Fibroblast of upper back skin (primary cell): ENCODE results near the gene CDK19.
"Not testable (repeated sequence)": the region's sequence is repeated elsewhere in the genome, so short reads cannot be mapped to it uniquely, and the experiment has no call there.

Source experiments
- DNase-seq: peaks from one replicate; pipeline ENCODE4 v3.0.0-alpha.2; 2013

Gene CDK19

DNA sequence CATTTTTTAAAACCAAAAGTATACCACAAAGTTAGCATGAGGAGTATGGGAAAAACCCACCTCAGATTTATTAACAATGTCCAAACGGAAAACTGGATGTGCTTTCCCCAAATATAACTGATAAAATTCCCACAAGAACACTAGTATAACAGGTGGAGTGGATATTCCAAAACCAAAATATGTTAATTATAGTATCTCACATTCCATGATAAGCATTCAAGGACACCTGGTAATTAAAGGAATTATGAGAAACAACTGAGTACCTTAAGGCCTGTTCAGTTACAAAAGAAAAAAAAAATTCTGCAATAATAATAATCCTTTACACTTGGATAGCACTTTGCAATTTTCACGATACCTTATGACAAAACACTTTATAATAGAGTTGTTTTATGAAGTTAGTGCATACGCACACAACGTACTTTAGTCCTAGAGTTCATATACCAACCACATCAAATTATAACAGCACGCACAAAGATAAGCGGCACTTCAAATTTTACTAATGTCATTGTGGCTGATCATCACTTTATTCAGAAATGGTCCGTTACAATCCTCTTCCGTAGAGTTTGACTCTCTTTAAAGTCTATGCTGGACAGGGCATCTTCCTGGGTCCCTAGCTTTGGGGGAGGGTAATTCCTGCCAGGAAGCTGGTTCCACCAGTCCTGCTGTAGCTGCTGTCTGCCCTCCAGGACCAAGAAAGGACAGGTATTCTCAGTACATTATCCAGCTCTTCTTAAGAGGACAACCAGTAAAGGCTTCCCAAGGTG, 1.7 kb downstream of the CDK19 start:
- no peak for DNase-seq

- no peak for DNase-seq
Measured at GRCh38 chr6:110812719-110813118, 2.5 kb downstream of the CDK19 start.

DNA sequence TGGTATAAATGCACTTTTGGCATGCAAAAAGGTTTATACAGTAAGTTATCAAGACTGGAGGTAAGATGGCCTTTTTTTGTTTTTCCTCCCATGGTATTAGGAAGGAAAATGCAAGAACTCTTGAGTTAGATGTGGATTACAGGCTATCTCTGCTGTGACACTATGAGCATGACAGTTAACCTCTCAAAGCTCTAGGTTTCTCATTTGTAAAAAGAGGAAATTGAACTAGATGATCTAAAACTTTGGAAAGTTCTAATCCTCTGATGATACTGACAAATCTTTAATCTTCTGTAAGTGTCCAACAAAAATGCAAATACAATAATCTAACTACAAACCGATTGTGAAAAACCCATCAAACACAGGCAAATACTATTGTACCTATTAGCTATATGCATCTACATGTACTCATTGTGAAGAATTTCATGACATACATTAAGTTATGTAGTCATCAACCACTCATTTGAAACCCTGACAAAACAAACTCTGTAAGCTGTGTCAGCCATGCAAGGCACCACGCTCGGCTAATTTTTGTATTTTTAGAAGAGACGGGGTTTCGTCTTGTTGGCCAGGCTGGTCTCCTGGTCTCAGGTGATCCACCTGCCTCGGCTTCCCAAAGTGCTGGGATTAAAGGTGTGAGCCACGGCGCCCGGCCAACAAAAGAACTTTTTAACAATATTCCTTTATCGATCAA, 4.2 kb downstream of the CDK19 start:
- no peak for DNase-seq

DNA sequence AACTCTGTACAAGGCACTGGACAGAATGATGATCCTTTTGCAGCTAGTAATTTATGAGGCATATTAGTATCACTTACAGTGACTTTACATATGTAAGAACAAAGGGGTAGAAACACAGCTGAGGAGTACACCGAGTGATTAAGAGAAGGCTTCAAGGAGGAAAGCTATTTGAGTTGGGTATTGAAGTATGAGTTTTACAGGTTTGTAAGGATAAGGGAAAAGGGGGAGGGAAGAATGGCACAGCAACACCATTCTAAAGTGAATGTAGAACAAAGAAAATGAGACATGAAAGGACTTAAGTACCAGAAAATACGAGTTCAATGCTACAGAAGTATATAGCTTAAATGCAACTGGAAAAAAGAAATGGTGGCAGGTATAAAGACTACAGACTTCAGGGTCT, 5.5 kb downstream of the CDK19 start:
- DNase-seq: no peak

DNA sequence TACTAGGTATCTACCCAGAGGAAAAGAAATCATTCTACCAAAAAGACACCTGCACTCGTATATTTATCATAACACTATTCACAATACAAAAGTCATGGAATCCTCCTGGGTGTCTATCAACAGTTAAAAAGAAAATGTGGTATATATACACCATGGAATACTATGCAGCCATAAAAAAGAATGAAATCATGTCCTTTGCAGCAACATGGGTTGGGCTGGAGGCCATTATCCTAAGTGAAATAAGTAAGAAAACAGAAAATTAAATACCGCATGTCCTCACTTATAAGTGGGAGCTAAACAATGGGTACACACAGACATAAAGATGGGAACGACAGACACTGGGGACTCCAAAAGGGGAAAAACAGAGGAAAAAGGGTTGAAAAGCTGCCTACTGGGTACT, 13.1 kb downstream of the CDK19 start:
- not testable (repeated sequence) for DNase-seq

DNA sequence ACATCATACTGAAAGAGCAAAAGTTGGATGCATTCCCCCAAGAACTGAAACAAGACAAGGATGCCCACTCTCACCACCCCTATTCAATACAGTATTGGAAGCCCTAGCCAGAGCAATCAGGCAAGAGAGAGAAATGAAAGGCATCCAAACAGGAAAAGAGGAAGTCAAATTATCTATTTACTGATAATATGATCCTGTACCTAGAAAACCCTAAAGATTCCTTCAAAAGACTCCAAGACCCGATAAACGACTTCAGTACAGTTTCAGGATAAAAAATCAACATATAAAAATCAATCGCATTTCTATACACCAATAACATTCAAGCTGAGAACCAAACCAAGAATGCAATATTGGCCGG, 14.5 kb downstream of the CDK19 start:
- no peak for DNase-seq

DNA sequence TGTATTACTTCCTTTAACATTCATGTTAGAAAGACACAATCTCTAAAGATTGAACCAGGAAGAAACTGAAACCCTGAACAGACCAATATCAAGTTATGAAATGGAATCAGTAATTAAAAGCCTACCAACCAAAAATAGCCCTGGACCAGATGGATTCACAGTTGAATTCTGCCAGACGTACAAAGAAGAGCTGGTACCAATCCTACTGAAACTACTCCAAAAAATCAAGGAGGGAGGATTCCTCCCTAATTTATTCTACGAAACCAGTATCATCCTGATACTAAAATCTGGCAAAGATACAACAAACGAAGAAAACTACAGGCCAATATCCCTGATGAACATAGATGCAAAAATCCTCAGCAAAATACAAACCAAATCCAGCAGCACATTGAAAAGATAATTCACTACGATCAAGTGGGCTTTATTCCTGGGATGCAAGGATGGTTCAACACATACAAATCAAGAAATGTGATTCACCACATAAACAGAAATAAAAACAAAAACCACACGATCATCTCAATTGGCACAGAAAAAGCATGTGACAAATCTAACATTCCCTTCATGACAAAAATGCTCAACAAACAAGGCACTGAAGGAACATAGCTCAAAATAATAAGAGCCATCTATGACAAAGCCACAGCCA, 15.0 kb downstream of the CDK19 start:
- no peak for DNase-seq

- no peak for DNase-seq
Measured at GRCh38 chr6:110799655-110800054, 15.6 kb downstream of the CDK19 start.

GRCh38 chr6:110799189-110799588, 16.1 kb downstream of the CDK19 start:
- no peak for DNase-seq

- DNase-seq: no peak
Measured at GRCh38 chr6:110795271-110795670, 20.0 kb downstream of the CDK19 start.

- DNase-seq: no peak
Measured at GRCh38 chr6:110786696-110787095, 28.6 kb downstream of the CDK19 start.

- no peak for DNase-seq
Measured at GRCh38 chr6:110786271-110786670, 29.0 kb downstream of the CDK19 start.

- no peak for DNase-seq
Measured at GRCh38 chr6:110784610-110784979, 30.7 kb downstream of the CDK19 start.

GRCh38 chr6:110781522-110782214, 33.6 kb downstream of the CDK19 start:
- DNase-seq: no peak

- no peak for DNase-seq
Measured at GRCh38 chr6:110778333-110778732, 36.9 kb downstream of the CDK19 start.

- DNase-seq: no peak
Measured at GRCh38 chr6:110777636-110778035, 37.6 kb downstream of the CDK19 start.

- no peak for DNase-seq
Measured at GRCh38 chr6:110776413-110776812, 38.9 kb downstream of the CDK19 start.

DNA sequence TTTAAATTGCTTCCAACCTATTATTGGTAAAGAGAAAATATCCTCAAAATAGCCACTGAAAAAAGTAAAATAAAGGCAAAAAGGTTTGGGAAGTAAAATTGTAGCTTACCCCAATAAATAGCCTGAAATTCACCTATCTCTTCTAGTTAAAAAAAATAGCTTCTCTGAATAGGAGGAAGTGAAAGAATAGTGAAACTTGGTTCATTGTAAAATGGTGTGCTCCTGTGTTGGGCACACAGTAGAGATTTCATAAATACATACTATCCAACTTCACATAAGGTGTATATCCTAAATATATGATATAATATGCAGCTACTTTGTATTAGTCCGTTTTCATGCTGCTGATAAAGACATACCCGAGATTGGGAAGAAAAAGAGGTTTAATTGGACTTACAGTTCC, 45.3 kb downstream of the CDK19 start:
- no peak for DNase-seq

GRCh38 chr6:110768057-110768456, 47.2 kb downstream of the CDK19 start:
- DNase-seq: no peak

DNA sequence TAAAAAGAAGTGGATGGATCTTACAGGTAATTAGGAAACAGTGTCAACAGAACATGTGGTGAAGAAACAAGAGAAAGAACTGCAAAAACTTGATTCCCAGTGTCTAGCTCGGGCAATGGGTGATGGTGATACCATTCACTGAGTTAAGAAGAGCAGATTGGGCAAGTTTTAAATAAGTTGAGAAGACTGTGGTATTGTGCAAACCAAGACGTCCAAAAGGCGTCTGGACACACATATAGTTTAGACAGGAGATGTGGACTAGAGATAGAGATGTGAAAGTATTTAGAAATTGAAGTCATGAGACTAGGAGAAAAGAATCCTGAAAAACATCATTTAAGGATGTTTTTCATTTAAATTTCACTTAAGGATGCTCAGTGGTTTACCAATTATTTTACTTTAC, 53.9 kb downstream of the CDK19 start:
- no peak for DNase-seq

DNA sequence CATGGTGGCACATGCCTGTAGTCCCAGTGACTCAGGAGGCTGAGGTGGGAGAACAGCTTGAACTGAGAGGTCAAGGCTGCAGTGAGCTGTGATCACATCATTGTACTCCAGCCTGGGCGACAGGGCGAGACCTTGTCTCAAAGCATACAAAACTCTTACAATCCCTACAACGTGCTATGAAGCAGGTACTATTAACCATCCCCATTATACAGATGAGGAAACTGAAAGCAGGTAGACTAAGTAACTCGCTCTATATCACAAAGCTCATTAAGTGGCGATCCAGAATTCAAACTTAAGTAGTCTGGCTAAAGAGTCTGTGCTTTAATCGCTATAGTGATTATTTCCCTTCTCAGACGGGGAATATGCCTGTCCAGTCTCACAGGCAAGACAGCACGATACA, 54.7 kb downstream of the CDK19 start:
- no peak for DNase-seq

DNA sequence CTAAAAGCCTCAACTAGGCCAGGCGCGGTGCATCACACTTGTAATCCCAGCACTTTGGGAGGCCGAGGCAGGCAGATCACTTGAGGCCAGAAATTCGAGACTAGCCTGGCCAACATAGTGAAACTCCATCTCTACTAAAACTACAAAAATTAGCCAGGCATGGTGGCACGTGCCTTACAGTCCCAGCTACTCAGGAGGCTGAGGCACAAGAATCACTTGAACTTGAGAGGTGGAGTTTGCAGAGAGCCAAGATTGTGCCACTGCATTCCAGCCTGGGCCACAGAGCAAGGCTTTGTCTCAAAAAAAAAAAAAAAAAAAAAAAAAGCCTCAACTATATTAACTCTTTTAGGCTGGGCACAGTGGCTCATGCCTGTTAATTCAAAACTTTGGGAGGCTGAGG, 55.2 kb downstream of the CDK19 start:
- DNase-seq: not testable (repeated sequence)

- no peak for DNase-seq
Measured at GRCh38 chr6:110757926-110758325, 57.3 kb downstream of the CDK19 start.

- DNase-seq: no peak
Measured at GRCh38 chr6:110756817-110757216, 58.5 kb downstream of the CDK19 start.
